GM18519 (cell line): ENCODE data around the gene HOXA4.

Experiments
- ATAC-seq: cut with Tn5 transposase; IDR thresholded peaks from one replicate; pipeline ENCODE4 v1.9.1; 2021; ENCODE audit warnings: mild to moderate bottlenecking, moderate library complexity; ENCODE audit not compliant: unreplicated experiment, low FRiP score

The HOXA4 gene

DNA sequence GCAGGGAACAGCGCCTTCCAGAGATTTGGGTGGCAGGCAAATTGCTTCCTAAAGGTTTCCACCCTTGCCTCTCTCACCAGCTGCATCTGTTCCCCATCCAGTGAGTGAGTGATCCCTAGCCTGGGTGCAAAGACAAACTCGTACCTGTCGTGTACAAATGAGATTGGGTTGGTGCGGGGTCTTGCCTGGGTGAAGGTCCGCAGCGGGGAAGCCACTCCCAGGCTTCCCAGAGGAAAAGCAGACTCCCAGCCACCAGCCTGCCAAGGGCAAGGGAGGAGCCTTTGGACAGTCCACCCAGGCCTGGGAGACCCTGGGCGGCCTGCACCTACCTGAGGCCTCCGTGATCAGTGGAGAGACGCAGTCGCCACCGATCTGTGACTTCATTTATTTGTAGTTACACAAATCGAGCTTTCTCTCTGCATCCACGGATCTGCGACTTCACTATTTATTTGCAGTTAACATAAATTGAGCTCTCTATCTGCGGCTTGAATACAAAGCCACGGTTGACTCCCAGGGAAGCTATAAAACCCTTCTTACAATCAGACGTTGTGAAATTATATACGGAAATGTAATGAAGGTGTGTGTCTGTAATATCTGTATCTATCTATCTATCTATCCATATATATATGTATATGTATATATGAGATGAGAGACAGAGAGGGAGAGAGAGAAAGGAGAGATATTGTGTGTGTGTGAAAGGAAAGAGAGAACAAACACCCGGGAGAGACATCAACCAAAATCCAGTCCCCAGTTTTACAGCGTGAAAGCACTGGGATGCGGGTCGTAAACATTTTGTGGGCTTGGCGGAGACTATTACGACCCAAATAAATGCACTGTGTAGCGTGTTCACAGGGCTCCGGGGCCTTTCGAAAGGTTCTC is 28.9 kb upstream of the HOXA4 start:
- ATAC-seq: no peak

DNA sequence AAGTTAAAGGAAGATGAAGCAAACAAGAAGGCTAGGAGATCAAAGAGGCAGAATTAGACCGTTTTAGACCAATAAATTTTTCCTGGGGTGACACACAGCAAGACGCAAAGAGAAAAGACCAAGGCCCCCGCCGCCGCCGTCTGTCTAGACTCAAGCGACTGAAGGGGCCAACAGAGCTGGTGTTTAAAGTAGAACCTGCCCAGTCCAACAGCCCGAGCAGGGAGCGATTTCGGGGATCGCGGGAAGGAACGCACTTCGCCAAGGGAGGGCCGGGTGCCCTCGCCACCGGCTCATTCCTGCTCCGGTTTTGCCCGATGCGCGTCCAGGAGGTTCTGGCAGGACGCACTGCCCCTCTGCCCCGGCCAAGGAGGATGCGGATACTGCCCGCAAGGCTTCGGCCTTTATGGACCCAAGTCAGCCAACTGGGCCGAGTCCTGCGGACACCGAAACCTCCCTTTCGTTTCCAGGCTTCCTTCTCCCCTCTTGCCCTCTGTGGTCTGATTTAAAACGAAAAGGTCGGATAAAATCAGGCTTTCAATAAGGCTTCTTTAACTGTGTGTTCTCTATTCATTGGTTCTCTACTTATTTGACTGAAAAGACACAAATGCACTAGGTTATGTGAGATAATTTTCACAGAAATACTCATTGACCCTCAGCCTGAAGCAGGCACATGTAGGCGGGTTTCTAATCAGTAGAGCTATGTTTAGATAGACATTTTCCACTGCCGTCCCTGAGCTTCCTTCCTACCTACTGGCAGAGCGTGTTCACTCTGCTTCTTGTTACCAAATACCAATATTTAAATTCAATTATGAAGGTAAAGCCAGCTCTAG is 28.1 kb upstream of the HOXA4 start:
- no peak for ATAC-seq

DNA sequence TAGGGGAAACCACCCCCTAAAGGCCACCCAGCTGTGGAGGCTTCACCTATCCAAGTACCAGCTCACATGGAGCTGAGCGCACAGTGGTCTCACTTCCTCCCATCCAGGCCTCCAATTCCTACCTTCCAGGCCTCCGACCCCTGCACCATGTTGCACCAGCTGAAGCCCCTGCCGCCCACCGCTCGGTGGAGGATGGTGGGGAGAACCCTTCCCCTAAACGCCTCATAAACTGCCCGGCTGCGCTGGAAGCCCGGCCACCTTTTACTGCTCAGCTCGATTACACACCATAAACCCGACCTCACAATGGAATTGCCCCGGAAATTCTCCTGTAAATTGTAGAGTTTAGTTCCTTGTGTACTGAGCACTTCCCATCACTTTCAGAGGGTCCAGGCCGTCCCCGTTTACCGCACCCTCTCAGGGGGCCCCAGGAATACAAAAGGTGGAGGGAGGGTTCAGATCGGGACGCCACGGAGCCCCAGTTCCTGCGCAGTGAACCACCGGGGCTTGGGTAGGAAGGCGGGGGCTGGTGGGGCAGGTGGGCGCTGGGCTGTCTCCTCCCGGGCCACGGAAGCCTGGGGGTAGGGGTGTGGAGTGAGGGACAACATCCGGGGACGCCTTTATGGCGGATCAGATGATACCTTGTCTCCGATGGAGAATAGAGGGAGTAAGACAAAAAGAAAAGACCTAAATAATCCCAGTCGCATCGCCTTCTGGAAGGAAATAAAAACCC is 27.3 kb upstream of the HOXA4 start:
- no peak for ATAC-seq

DNA sequence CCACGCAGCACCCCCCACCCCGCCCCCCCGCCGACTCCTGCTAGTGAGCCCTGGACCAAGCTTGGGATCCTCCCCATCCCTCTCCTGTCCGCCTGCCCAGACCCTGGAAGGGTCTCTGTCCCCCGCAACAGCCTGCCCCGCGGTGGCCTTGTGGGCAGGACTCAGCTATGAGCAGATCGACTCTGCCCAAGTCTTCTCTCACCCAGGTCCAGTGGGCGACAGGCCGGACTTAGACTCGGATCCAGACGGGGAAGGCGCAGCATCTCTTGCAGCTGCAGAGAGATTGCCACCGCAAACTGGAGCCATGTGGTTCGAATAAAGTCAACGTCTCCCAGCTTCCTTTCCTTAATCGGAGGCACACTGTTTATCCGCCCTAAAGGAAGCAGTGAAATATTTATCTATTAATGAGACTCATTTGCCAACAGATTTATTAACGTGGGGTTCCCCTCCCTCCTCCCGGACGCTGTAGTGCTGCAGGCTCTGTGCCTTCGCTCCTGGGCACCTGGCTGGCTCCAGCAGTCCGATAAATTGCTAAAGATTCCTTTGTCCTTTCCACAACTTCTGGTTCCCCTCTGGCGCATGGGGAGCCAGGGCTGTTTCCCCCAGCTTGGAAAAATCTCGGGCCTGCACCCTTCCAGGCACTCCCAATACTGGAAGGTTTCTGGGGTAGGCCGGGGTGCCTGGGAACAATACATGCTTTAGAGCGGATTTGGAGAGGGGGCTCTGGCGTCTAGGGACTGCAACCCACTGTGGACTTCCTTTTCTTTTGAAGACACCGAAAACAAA is 26.6 kb upstream of the HOXA4 start:
- ATAC-seq: no peak

DNA sequence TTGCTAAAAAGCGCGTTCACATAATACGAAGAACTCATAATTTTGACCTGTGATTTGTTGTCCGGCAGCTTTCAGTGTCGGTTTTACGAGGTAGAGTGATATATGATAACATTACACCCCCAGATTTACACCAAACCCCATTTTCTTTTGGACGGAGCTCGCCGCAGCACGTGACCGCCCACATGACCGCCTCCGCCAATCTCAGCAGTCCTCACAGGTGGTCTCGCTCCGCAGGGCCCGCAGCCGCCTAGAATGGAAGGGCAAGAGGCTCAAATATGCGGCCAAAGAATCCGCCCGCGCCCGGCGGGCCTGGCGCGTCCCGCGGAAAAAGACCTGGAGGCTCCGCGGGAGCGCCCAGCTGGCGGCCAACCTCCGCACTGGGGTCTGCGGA is 25.9 kb upstream of the HOXA4 start, which contains the start of gene HOXA7:
Gene HOXA7, minus strand, starts transcription at position 168 of the 391 bp plus-strand sequence. Its CDS starts 130 bp downstream, at position 38.
- no peak for ATAC-seq

DNA sequence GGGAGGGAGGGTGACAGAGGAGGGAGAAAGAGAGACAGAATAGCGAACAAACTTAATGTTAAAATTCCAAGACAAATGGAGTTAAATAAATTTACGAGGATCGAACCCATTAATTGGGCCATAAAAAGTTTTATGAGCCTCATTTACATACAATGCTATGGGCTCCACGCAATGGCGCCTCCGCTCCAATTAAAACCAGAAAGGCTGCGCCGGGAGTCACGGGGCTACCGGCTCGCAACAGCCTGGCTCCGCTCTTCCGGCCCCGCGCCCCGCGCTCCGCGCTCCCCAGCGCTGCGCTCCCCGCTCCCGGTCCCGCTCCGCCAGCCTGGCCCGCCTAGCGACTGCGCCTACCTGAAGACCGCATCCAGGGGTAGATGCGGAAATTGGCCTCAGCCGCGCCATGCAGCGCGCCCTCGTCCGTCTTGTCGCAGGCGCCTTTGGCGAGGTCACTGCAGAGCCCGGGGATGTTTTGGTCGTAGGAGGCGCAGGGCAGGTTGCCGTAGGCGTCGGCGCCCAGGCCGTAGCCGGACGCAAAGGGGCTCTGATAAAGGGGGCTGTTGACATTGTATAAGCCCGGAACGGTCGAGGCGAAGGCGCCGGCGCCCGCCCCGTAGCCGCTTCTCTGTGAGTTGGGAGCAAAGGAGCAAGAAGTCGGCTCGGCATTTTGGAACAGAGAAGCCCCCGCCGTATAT is 25.4 kb upstream of the HOXA4 start:
- no peak for ATAC-seq

DNA sequence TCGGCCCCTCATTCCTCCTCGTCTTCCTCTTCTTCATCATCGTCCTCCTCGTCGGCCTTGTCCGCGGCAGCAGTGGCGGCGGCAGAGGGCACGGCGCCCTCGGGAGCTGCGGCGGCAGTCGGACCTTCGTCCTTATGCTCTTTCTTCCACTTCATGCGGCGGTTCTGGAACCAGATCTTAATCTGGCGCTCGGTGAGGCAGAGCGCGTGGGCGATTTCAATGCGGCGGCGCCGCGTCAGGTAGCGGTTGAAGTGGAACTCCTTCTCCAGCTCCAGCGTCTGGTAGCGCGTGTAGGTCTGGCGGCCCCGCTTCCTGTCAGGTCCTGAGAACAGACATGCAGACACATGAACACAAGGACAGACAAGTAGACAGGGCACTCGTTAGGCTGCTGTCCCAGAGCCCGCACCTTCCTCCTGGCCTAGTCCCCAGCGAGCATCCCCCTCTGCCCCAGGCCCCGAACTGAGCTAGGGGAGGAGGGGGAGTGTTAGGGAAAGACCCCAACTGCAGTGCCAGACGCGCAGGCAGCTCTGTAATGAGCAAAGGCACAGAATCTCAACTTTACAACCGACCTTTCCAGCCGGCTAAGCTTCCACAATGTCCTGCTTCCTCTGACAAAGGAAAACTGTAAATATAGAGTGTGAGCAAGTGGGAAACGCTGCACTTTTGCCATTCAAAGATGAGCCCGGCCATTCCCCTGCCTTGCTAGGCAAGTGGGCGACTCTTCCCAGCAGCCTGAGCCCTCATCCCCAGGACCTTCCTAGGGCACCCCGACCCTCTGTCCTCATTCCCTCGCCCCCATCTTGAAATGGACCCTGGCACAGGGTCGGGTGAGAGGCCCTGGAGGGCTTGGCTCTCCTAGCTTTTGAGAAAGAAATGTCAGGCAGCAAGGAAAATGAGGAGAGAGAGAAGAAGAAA is 24.6 kb upstream of the HOXA4 start:
- ATAC-seq: no peak

DNA sequence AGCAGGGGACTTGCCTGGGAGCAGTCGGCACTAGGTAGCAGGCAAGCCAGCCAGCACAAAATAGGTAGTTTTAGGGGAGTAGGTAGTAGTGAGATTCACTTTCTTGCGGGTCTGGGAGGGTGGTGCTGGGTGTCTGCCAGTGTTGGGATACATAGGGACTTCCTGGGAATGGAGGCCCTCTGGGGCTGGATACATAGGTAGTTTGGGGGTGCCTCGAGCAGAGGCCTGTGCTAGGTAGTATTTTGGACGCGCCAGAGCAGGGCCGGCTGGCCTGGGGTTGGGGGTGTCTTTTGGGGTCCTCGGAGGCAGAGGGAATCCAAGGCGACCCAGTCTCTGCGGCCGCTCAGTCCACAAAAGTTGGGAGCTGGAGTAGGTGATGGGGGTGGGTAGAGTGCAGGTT is 23.8 kb upstream of the HOXA4 start:
- ATAC-seq: no peak

DNA sequence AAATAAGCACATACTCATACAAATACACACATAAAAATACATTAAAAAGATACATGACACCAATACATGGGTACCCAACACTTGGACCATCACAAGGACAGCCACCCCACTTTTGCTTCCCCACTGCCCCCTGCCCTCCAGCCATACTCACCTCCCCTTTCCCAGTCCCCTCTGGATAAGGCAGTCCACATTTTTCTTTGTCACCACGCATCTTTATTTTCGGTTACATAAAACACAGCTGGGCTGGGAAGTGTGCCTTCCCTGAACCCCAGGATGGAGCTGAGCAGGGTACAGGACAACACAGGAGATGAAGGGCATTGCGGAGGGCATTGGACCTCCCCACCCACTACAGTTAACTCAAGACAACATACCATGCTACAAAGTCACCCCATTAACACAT is 23.0 kb upstream of the HOXA4 start:
- ATAC-seq: no peak

DNA sequence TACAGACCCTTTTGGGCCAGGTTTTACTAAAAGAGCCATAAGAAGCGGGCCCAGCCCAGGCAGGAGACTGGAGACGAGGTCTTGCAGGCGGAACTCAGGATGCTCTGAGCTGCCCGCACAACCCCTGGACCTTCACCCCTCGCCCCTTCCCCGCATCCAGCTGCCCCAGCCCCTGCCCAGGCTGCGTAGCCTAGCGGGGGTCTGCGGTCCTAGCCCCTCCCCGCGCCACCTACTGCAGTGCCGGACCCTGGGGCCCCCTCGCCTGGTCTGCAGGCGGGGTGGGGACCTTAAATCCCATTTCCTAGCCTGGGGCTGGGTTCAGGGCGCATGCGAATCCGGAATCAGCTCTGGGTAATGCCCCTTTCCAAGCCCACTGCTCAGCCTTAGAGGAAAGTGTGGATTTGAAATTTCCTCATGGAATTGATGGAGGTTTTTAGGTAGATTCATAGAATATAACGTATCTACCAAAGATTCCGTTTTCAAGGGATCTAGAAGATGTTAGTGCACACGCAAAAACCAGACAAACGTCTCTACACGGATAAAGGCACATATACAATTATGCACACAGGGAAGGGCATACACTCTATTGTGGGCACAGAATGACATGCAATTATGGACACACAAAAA is 22.4 kb upstream of the HOXA4 start:
- ATAC-seq: no peak

DNA sequence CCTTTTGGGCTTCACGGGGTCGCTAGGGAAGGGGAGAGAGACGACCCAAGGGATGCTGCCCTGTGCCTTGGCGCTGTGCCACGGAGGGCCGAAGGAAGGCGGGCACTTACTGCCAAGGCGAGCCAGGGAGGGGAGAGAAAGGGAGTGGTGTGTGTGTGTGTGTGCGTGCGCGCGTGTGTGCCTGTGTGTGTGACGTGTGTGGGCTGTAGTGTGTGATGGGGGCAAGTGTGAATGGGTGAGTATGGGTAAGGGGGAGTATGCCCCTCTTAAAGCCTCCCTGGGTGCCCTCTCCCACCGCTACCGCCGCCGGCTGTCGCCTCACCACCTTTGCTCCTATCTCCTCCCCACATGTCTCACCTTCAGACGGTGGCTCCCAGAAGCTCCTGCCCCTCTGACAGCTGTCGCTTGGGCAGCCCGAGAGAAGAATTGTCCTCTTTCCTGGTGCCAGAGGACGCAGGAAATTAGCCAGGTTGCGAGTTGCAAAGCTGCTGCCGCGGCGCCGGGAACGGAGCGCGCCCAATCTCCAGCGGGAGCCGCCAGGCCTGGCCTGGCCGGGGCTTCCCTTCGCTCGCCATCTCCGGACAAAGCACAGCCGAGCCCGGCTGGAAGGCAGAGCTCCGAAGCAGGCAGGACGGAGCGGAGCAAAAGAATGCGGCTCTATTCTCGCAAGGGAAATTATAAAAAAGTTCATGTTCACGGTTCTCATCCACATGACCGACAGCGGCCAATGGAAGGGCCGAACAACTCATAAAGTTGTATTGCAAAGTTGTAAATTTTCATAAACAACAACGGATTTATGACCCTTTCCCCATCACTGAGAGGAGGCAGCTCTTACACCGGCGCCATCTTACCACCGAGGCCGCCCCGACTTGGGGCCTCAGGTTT is 21.6 kb upstream of the HOXA4 start, which contains the start of gene HOXA3:
Gene HOXA3, minus strand, starts transcription at position 653 of the 885 bp plus-strand sequence. CDS start 41,943 bp downstream, outside the sequence.
- no peak for ATAC-seq

DNA sequence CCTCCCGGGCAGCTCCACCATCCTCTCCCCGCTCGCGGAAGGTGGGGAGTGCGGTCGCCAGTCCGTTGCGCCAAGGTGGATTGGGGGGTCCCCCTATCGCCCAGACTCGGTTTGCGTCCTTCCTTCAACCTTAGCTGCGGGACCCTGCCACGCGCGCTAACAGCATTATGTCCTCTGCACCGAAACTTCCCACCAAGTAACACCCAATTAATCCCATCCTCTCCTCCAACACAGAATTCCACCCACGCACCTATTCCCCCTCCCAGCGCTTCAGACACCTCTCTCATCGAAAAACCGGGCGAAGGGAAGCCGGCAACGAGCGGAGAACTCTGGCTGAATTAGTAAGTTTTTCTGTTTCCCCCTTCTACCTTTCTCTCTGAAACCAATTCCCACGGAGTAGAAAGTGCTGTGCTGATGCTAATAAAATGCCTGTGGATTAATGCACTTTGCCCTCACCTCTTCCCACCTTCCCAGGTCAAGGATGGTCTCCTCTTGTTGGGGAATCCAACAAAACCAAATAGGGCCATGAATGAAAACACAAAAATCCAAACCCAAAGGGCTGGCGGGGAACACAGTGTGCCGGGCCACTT is 20.9 kb upstream of the HOXA4 start:
- ATAC-seq: no peak

DNA sequence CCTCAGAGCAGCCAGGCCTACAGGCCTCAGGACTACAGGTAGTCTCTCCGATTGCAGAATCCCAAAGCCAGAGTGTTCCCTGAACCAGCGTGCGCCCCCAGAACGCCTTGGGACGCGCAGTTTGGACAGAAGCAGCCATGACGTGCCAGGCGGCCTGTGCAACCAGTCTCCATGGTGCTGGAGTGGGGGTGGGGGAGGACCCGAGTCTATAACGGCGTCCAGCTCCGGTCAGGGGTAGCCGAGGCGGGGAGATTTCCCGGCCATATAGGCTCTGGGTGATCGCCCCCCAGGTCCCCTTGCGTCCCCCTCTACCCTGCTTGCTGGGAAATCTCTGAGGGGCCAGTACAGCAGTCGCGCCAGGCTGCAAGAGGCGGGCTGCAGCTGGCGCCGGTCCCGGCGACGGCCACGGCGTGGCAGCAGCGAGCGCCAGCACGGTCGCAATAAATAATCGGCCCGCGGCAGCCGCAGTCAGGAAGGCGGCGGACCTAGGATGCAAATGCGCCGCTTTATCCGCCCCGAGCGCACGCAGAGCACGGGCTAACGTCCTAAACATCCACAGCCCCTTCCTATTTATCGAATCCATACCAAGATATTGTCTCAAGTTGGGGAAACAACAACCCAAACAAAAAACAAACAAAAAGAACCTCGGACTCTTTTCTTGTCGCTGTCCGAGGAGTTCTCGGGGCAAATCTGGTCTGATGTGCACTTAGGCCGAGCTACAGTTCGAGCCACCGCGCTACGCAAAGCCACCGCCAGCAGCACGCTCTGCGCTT is 20.2 kb upstream of the HOXA4 start:
- ATAC-seq: peak; percentile 64

DNA sequence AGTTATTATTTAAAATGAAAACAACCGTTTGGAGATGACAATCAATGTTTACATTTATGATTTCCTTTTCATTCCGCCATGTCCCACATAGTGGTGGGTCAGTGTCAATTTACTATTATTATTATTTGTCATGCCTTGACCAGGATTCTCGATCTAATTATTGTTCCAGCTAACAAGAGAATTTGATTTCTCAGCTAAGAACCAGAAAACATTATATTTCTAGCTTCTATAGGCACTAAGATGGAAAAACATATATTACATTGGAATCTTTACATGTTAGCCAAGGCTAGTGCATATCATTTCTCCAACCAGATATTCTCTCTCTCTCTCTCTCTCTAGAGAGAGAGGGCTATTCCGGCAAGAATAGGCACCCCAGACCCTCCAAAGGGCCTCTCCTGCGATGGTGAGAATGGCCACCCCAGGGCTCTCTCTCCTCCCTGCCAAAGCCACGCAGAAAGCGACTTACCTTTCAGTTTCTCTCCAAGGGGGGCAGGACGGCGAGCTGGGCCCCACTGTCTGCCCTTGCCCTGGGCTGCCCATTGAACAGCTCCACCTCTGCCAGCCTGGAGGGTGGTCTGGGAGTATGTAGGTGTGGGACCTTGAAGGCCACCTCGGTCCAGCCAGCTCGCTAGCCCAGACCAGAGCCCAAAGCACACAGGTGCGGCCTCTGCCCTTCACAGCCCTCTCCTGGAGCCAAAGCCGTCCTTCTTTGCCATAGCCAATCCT is 19.4 kb upstream of the HOXA4 start:
- no peak for ATAC-seq
